ENCODE measurements around the gene DUSP28.

The DUSP28 gene

DNA sequence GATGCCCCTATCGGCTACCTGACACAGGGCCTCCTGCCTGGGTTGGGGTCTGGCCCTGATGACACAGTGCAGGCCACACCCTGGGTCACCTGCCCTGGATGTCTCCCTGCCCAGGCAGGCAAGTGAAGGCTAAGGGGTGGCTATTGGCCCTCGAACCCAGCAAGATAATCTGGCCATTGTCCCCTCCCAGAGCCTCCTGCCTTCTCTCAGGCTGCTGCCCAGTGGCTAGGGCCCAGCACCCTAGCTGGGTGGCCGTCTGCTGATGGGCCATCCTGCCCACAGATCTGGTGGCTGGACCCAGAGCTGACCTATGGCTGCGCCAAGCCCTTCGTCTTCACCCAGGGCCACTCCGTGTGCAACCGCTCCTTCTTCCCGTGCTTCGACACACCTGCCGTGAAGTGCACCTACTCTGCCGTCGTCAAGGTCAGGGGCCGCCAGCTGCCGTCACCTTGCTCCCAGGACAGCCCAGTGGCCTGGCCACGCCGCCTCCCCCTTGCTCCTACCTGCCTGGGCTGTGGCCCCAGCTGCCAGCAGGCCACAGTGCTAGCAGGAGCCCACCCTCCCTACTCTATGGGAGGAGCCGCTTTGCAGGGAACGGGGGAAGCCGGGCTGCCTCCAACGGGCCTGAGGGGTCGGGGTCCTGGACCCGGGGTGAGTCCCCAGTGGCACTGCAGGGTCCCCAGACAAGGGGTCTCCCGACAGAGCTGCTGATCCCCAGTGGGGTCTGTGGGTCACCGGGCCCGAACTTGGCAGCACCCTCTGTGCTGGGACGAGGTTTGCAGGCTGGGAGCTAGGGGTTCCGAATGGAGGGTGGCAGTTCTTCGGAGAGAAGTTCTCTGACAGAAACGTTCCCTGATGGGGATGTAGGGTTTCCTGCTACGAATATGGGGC, 12.2 kb downstream of the DUSP28 start:
- DNase-seq (ENCODE audit: low read depth in 2 of 2) = no peak

DNA sequence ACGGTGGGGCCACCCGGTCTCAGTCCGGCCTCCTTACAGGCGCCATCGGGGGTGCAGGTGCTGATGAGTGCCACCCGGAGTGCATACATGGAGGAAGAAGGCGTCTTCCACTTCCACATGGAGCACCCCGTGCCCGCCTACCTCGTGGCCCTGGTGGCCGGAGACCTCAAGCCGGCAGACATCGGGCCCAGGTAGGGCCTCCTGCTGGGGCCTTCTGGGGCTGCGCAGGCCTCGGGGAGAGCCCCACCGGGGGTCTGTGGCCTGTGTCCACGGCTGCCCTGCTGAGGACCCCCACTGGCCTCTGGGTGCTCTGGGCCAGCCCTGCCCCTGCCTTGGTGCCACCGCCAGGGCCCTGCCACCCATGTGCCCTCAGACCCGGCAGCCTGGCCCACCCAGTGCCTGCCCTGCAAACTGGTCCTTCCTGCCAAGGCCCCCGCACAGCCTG, 12.9 kb downstream of the DUSP28 start:
- DNase-seq (ENCODE audit: low read depth in 2 of 2) = no peak

DNA sequence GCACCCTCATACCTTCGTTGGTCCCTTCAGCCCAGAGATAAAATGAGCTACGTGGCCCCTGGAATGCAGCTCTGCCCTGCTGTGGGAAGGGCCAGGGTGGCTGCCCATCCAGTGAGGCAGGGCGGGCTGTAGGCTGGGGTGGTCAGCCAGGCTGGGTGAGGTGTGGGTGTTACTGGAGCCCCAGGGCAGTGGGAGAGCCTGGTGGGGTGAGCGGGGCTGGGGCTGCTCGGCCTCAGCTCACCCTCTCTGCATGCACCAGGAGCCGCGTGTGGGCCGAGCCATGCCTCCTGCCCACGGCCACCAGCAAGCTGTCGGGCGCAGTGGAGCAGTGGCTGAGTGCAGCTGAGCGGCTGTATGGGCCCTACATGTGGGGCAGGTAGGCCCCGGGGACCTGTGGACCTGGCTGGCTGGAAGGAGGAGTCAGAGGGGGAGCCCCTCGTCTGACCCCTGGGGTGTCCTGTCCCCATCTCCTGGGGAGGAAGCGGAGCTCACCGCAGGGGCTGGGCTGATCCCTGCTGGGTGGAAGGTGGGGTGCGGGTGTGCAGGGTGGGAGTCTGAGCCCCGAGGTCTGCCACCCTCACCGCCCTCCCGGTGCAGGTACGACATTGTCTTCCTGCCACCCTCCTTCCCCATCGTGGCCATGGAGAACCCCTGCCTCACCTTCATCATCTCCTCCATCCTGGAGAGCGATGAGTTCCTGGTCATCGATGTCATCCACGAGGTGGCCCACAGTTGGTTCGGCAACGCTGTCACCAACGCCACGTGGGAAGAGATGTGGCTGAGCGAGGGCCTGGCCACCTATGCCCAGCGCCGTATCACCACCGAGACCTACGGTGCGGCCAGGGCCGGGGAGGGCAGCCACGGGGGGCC, 13.6 kb downstream of the DUSP28 start:
- no peak for DNase-seq (ENCODE audit: low read depth in 2 of 2)

DNA sequence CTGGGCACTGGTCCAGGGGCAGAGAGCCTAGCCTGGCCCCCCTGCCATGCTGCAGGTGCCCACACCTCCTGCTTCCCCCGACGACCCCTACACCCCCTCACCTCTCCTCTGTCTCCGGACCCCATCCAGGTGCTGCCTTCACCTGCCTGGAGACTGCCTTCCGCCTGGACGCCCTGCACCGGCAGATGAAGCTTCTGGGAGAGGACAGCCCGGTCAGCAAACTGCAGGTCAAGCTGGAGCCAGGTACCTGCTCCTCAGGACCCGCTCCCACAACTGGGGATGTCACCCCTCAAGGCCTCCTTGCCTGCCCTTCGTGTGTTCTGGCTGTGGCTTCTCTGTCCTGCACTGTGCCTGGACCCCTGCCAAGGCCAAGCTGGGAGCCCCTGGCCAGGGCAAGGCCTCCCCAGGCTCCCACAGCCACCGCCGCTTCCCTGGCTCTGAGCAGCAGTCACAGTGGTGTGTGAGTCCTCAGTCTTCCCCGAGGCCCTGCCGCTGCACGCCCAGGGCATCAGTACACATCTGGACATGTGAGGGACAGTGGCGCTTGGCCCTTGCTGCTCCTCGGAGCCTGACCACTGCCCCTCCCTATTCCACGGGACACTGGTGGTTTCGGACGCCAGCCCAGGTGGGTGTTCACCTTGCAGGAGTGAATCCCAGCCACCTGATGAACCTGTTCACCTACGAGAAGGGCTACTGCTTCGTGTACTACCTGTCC, 14.4 kb downstream of the DUSP28 start:
- DNase-seq (ENCODE audit: low read depth in 2 of 2) = no peak

DNA sequence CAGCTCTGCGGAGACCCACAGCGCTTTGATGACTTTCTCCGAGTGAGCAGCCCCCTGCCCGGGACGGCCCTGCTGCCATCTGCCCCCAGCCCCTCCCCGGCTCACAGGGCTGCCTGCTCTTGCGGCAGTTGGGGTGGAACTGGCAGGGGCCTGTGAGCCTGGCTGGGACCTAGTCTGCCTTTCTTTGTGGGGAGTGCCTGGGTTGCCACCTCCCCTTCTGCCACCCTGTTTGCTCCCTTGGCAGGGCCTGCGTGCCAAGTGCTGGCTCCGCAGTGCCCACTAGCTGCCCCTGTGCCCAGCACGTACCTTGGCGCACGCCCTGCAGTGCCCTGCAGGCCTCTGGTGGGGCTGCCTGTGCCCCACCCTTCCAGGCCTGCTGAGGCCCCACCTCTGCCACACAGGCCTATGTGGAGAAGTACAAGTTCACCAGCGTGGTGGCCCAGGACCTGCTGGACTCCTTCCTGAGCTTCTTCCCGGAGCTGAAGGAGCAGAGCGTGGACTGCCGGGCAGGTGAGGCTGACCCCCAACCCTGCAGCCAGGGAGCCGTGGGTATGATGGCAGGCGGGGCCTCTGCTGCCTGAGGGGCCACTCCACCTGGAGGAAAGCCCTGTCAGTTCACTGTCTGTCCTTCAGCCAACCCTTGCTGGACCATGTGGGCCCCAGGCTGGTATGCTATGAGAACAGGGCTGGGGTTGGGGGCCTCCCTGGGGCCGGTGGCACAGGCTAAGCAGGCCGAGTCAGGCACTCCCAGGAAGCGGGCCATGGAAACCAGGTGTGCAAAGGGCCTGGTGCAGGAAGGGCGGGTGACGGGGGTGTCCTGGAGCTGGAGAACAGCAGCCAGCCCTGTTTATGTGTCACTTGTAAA, 15.2 kb downstream of the DUSP28 start:
- DNase-seq (ENCODE audit: low read depth in 2 of 2) = no peak

DNA sequence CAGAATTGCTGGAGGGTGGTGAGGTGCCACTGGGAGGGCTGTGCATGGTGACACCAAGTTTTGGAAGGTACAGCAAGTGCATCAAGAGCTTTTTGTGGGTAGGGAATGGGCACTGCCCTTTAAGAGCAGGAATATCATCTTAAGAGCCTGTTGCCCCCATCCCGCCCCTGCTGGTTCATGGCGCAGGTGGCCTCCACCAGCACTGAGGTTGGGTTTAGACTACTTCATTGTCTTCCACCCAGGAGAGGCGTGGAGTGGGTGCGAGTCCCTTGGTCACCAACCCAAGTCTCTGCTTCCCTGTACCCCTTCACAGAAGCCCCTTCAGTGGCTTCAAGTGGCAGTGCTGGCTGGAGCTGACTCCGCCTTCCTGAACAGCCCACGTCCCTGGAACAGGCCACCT, 15.9 kb downstream of the DUSP28 start:
- no peak for DNase-seq (ENCODE audit: low read depth in 2 of 2)

DNA sequence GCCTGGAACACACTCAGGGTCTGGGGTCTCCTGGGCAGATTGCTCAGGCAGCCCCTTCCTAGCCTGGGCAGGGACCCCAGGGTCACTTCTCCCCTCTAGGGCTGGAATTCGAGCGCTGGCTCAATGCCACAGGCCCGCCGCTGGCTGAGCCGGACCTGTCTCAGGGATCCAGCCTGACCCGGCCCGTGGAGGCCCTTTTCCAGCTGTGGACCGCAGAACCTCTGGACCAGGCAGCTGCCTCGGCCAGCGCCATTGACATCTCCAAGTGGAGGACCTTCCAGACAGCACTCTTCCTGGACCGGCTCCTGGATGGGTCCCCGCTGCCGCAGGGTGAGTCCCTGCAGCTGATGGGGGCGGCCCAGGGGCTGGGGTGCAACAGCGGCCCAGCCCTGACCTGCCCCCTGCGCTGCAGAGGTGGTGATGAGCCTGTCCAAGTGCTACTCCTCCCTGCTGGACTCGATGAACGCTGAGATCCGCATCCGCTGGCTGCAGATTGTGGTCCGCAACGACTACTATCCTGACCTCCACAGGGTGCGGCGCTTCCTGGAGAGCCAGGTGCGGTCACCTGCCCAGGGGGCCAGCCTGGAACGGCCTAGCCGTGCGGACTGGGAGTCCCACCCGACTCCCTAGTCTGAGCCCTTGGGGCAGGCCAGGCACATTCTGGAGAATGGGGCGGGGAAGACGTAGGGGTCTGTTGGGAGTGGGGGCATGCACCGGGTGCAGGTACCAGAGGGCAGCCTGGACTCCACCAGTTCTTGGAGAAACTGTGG, 16.5 kb downstream of the DUSP28 start:
- DNase-seq (ENCODE audit: low read depth in 2 of 2) = no peak

DNA sequence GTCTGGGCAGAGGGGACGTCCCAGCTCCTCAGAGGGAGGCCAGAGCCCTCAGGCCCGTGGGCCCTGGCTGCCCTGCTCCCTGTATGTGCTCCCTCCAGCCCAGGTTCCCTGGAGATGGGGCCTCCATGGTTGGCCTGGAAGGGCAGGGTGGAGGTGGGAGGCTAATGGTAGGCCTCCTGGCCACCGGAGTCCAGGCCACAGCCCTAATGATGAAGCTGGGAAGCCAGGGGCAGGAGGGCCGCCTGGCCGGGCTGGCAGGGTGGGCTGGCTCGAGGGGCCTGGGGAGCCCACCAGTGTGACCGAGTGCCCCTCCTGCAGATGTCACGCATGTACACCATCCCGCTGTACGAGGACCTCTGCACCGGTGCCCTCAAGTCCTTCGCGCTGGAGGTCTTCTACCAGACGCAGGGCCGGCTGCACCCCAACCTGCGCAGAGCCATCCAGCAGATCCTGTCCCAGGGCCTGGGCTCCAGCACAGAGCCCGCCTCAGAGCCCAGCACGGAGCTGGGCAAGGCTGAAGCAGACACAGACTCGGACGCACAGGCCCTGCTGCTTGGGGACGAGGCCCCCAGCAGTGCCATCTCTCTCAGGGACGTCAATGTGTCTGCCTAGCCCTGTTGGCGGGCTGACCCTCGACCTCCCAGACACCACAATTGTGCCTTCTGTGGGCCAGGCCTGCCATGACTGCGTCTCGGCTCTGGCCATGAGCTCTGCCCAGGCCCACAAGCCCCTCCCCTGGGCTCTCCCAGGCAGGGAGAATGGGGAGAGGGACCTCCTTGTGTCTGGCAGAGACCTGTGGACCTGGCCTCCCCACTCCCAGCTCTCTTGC, 17.3 kb downstream of the DUSP28 start:
- no peak for DNase-seq (ENCODE audit: low read depth in 2 of 2)

DNA sequence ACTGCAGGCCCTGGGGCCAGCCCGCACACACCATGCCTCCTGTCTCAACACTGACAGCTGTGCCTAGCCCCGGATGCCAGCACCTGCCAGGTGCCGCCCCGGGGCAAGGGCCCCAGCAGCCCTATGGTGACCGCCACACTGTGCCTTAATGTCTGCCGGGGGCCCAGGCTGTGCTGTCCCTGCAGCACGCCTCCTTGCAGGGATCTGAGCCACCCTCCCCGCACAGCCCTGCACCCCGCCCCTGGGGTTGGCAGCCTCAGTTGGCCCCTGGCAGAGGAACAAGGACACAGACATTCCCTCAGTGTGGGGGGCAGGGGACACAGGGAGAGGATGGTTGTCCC, 17.9 kb downstream of the DUSP28 start:
- DNase-seq (ENCODE audit: low read depth in 2 of 2) = no peak

DNA sequence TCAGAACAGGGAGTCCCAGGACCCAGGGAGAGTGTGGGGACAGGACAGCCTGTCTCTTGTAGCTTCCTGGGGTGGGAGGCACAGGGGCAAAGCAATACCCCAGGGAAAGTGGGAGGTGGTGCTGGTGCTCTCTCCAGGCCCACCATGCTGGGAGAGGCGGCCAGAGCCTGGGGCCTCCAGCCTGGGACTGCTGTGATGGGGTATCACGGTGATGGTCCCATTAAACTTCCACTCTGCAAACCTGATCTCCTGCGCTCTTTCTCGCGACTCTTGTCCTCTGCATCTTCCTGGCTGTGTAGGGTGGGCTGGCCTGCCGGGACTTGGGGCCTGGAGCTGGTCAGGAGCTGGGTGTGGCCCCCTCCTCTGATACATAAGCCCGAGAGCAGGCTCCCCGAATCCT, 18.3 kb downstream of the DUSP28 start:
- no peak for DNase-seq (ENCODE audit: low read depth in 2 of 2)

DNA sequence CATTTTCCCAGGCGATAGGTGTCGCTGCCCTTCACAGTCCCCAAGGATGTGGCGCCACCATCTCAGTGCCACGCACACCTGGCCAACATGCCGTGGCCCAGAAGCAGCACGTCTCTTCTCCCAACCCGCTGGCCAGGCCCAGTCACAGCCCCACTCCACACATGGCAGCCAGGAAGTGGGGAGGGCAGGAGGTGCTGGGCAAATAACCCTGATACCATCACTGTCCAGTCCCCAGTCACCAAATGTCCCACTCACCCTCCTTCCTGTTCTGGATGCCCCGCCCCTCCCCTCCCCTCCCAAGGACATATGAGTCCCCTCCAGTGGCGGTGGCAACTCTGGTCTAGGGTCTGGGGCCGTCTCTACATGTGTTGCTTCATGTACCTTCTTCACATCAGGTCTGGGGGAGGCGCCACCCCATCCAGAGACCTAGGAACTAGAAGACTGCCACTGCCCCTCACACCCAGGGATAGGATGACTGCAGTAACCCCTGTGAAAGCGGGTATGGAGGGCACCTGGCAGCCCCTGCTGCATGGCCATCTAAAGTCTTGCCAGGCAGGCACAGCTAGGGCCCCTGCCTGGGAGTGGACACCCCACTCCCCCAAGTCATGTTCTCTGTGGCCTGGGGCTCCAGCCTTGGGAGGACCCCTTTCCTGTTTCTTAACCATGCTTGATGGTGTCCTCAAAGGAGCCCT, 19.1 kb downstream of the DUSP28 start:
- DNase-seq (ENCODE audit: low read depth in 2 of 2) = no peak

DNA sequence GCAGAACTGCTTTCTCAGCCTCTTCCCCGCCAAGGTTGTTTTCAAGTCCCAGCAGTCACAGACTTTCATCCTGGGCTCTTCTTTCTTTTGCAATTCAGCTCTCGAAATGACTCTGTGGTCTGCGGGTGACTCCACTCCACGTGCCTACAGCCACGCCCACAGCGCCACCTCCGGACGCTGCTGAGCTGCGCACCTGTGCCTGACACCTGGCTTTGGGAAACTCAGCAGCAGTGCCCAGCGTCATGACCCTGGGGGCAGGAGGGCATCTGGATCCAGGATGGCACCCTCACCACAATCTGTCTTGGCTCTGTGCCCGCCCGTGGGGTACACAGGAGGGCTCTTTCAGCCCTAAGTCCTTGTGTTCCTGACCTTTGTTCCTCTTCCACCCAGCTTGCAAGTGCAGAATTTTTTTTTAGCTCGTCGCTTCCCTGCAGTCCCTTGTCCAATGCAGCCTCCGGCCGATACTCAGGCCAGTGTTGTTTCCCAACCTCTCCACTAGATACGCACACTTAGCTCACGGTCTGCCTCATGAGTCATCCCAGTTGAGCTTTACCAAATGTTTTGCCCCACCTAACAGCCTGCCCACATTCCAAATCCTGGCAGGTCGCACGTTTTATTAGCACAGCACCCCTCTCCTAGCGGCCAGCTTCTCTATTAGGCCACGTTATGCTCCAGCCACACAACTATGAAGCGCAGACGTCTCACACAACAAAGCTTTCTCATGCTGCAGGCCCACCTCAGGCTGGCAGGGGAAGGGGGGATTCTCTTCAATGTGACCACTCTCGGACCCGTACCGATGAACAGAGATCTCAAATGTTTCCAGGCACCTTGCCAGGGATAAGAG, 19.8 kb downstream of the DUSP28 start:
- DNase-seq (ENCODE audit: low read depth in 2 of 2) = peak in 1 of 2 donors; percentile 62

DNA sequence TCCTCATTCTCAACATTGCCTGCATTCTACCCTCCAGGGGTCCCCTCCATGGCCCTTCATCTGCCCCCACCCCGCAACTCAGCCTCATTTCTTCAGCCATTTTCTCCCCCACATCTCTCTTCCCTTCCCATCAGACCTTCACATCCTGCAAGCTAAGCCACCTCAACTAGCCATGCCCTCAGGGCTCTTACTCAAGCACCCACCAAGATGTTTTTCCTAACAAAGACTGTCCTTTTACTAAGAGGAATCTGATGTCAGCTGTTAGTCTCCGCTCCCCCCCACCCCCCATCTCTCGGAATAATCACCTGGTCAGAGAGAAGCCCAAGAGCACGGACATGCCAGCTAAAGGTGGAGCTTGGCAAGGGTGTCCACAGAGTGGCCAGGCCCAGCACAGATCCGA, 21.7 kb downstream of the DUSP28 start:
- no peak for DNase-seq (ENCODE audit: low read depth in 2 of 2)

DNA sequence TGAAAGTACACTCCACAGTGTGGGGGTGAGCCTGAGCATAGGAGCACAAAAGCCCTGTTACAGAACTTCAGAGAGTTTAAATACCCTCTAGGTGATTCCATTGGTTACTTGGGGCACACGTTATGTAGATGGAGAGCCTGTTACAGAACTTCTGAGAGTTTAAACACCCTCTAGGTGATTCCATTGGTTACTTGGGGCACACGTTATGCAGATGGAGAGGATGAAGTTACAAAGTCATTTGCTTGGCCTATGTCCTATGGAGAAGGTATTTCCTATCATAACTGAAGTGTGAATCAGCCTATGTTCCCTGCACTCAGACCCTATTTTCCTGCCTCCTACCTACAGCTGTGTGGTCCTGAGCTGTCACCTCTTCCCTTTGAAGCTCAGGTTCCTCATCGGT, 22.6 kb downstream of the DUSP28 start:
- DNase-seq (ENCODE audit: low read depth in 2 of 2) = no peak

DNA sequence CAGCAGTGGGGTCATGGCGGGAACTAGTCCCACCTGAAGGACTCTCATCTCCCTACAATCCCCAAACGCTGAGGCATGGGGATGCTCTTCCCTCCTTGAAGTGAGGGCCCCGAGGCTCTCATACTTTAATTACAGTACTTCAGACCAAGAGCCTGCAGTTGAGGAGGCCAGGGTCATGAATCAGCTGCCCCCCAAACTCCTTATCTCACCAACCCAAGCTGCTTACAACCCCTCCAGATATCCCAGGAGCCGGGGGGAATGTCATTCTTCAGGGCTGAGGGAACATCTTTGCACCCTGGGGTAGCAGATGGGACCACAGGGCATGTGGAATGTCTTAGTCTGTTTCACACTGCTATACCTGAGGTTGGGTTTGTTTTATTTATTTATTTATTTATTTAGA, 23.6 kb downstream of the DUSP28 start:
- no peak for DNase-seq (ENCODE audit: low read depth in 2 of 2)

DNA sequence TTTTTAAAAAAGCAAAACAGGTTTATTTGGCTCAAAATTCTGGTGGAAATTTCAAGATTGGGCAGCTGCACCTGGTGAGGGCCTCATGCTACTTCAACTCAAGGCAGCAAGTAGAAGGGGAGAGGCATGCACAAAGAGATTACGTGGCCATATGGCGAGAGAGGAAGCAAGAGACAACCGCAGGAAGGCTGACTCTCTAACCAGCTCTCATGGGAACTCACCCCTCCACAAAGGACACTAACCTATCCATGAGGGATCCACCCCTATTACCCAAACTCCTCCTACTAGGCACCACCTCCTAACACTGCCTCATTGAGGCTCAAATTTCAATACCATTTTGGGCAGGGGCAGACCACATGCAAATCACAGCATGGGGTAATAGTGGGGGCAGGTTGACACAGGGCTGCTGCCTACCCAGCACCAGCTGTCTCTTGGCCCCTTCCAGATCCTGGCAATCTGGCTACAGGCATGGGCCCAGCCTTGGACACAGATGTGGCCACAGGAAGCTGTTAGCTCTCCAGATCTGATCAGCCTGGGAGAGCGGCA, 24.4 kb downstream of the DUSP28 start:
- no peak for DNase-seq (ENCODE audit: low read depth in 2 of 2)

DNA sequence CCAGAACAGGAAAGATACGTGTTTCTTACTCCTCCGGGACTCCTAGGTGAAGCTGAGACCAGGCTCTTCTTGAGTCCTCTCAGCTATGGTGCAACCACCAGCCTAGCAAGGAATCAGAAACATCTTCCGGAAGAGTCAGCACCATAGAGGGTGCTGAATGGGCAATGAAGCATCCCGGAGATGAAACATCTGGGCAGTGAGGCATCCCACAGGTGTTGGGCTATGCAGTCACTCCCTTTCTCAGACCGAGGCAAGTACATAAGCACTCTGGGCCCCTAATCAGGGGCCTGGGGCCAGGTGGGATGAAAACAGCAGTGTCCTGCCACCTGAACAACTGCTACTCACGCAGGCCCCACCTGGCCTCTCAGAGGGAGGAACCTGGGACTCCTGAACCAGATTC, 24.9 kb downstream of the DUSP28 start:
- DNase-seq (ENCODE audit: low read depth in 2 of 2) = no peak

DNA sequence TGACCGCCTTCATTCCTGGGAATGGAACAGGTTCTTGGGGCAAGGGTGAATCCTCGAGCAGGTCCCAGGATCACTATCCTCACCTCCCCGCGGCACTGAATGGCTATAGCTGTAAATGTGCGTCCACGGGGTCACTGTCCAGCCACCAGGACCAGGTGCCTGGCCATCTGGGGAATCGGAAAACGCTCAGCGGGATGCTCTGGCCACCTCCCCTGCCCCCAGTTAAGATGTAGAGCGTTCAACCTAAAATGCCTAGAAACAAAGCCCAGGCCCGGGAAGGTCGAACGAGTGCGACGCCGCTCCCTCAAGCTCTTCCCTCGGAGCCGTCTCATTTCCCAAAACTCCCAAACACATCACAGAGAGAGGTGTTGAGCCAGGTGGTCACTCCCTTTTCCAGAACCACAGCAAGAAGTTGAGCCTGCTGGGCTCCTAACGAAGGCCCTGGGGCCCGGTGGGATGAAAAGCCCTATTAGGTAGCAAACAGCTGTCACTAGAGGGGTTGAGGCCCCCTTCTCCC, 25.6 kb downstream of the DUSP28 start:
- no peak for DNase-seq (ENCODE audit: low read depth in 2 of 2)
